ENCODE results near the gene PHC2. TPM values are rescaled to one million over a fixed set of nuclear protein-coding genes. Genes with fewer than 3 reads are reported as not detected.

The PHC2 gene
- total and polyA plus RNA-seq, 2 of the 13 experiments (the other 11 are each of a cell fraction or from before 2014, with no cell fraction given) = 52.5 to 84.9 TPM

GRCh38 chr1:33367485-33368405, 63.1 kb downstream of the PHC2 start (continued):
- TF ChIP-seq ZNF281 (CRISPR knock-in tag; IDR thresholded peaks at IDR 0.05; ENCODE audit: borderline replicate concordance) (no peak), PHF8 (CRISPR knock-in tag; IDR thresholded peaks at IDR 0.05) (no peak), IRF2 (CRISPR knock-in tag; IDR thresholded peaks at IDR 0.05) (0 out of 2 replicates have a peak, but pooled peaks have one; percentile 23), ZSCAN31 (CRISPR knock-in tag; IDR thresholded peaks at IDR 0.05; ENCODE audit: low read depth) (0 out of 2 replicates have a peak, but pooled peaks have one; percentile 42), ZNF350 (CRISPR knock-in tag; IDR thresholded peaks at IDR 0.05; ENCODE audit: borderline replicate concordance, low read depth) (peak; percentile 60; the same call in 1 of the 2 replicates), TBX3 (IDR thresholded peaks at IDR 0.05; ENCODE audit: borderline replicate concordance) (no peak), ZFY (CRISPR knock-in tag; IDR thresholded peaks at IDR 0.05) (0 out of 2 replicates have a peak, but pooled peaks have one; percentile 33), PHB2 (IDR thresholded peaks at IDR 0.05; ENCODE audit: partially characterized antibody) (no peak), MED1 (CRISPR knock-in tag; IDR thresholded peaks at IDR 0.05) (0 out of 2 replicates have a peak, but pooled peaks have one; percentile 27), YY1 (IDR thresholded peaks at IDR 0.05; ENCODE audit: insufficient read depth, insufficient replicate concordance, low read depth, low read length) (peak; percentile 21), SMAD3 (CRISPR knock-in tag; IDR thresholded peaks at IDR 0.05) (0 out of 2 replicates have a peak, but pooled peaks have one; percentile 28), SETDB1 (CRISPR knock-in tag; IDR thresholded peaks at IDR 0.05; ENCODE audit: borderline replicate concordance) (no peak), ERF (CRISPR knock-in tag; IDR thresholded peaks at IDR 0.05) (0 out of 2 replicates have a peak, but pooled peaks have one; percentile 41), ZNF337 (CRISPR knock-in tag; IDR thresholded peaks at IDR 0.05; ENCODE audit: borderline replicate concordance, low read depth) (no peak), ZNF343 (CRISPR knock-in tag; IDR thresholded peaks at IDR 0.05) (no peak), ETS1 (CRISPR knock-in tag; IDR thresholded peaks at IDR 0.05) (no peak), MTF2 (CRISPR knock-in tag; IDR thresholded peaks at IDR 0.05; ENCODE audit: borderline replicate concordance) (no peak)
- TF ChIP-seq, protein P1, sequence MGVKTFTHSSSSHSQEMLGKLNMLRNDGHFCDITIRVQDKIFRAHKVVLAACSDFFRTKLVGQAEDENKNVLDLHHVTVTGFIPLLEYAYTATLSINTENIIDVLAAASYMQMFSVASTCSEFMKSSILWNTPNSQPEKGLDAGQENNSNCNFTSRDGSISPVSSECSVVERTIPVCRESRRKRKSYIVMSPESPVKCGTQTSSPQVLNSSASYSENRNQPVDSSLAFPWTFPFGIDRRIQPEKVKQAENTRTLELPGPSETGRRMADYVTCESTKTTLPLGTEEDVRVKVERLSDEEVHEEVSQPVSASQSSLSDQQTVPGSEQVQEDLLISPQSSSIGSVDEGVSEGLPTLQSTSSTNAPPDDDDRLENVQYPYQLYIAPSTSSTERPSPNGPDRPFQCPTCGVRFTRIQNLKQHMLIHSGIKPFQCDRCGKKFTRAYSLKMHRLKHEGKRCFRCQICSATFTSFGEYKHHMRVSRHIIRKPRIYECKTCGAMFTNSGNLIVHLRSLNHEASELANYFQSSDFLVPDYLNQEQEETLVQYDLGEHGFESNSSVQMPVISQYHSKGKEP (CRISPR knock-in tag; IDR thresholded peaks at IDR 0.05) = no peak
- TF ChIP-seq, protein P2, sequence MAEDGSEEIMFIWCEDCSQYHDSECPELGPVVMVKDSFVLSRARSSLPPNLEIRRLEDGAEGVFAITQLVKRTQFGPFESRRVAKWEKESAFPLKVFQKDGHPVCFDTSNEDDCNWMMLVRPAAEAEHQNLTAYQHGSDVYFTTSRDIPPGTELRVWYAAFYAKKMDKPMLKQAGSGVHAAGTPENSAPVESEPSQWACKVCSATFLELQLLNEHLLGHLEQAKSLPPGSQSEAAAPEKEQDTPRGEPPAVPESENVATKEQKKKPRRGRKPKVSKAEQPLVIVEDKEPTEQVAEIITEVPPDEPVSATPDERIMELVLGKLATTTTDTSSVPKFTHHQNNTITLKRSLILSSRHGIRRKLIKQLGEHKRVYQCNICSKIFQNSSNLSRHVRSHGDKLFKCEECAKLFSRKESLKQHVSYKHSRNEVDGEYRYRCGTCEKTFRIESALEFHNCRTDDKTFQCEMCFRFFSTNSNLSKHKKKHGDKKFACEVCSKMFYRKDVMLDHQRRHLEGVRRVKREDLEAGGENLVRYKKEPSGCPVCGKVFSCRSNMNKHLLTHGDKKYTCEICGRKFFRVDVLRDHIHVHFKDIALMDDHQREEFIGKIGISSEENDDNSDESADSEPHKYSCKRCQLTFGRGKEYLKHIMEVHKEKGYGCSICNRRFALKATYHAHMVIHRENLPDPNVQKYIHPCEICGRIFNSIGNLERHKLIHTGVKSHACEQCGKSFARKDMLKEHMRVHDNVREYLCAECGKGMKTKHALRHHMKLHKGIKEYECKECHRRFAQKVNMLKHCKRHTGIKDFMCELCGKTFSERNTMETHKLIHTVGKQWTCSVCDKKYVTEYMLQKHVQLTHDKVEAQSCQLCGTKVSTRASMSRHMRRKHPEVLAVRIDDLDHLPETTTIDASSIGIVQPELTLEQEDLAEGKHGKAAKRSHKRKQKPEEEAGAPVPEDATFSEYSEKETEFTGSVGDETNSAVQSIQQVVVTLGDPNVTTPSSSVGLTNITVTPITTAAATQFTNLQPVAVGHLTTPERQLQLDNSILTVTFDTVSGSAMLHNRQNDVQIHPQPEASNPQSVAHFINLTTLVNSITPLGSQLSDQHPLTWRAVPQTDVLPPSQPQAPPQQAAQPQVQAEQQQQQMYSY (CRISPR knock-in tag; IDR thresholded peaks at IDR 0.05) = no peak

Measured in HepG2 (cell line).